ENCODE measurements around the gene HOXD11. TPM values are rescaled to one million over a fixed set of nuclear protein-coding genes. Genes with fewer than 3 reads are reported as not detected.
A peak's percentile ranks its signal among the peaks of the same experiment; 100 is the strongest.

HOXD11 gene
- polyA plus RNA-seq, 1 donor from 2014 or later = not detected

- Histone ChIP-seq H4K20me1 (ENCODE audit: insufficient read depth) (no peaks in the 10 kb centered on the region), H3K36me3 (ENCODE audit: insufficient read depth, low read length) (no peaks in the 10 kb centered on the region), H3K9me2 (ENCODE audit: insufficient read depth, low read length) (no peaks in the 10 kb centered on the region), H3K9ac (ENCODE audit: low read length) (no peak overlapping the region), H3F3A (ENCODE audit: insufficient read depth, low read length, poor library complexity, severe bottlenecking) (no peaks in the 10 kb centered on the region), H3K27ac (ENCODE audit: low read length) (no peak overlapping the region), H3K79me2 (replicated peaks; ENCODE audit: insufficient read depth, low read length) (no peaks in the 10 kb centered on the region), H3K4me3 (ENCODE audit: low read length) (peak overlapping the region; percentile 62), H3K27me3 (ENCODE audit: insufficient read depth, low read depth, low read length) (peaks cover 98% of the 10 kb centered on the region), H3K4me2 (ENCODE audit: low read length) (no peak overlapping the region), H2AFZ (ENCODE audit: low read depth, low read length) (no peak overlapping the region), H3K9me3 (ENCODE audit: low read length) (peaks cover 4% of the 10 kb centered on the region)
- TF ChIP-seq REST (IDR thresholded peaks at IDR 0.05; ENCODE audit: borderline replicate concordance) = no peak
- TF ChIP-seq RAD21 (conservative IDR thresholded peaks at IDR 0.05) = no peak
- TF ChIP-seq MXI1 (conservative IDR thresholded peaks at IDR 0.05; ENCODE audit: poor library complexity, severe bottlenecking) = peak; percentile 73
- peak; percentile 72 for TF ChIP-seq EZH2 (IDR thresholded peaks at IDR 0.05; ENCODE audit: borderline replicate concordance, insufficient read depth, low read length, poor library complexity, severe bottlenecking)
Measured at GRCh38 chr2:176080540-176081375, 26.3 kb upstream of the HOXD11 start.

GRCh38 chr2:176081376-176081836 lies 25.7 kb upstream of the HOXD11 start:
- no peaks in the 10 kb centered on the region for H4K20me1 ChIP-seq (ENCODE audit: insufficient read depth)

More at GRCh38 chr2:176081376-176081836, 25.7 kb upstream of the HOXD11 start:
- Histone ChIP-seq H3K36me3 (ENCODE audit: insufficient read depth, low read length) (no peaks in the 10 kb centered on the region), H3K4me2 (ENCODE audit: low read length) (no peak overlapping the region), H3K9me3 (ENCODE audit: low read length) (peaks cover 4% of the 10 kb centered on the region), H3K9me2 (ENCODE audit: insufficient read depth, low read length) (no peaks in the 10 kb centered on the region), H3F3A (ENCODE audit: insufficient read depth, low read length, poor library complexity, severe bottlenecking) (no peaks in the 10 kb centered on the region), H3K79me2 (replicated peaks; ENCODE audit: insufficient read depth, low read length) (no peaks in the 10 kb centered on the region), H2AFZ (ENCODE audit: low read depth, low read length) (no peak overlapping the region), H3K4me3 (ENCODE audit: low read length) (no peak overlapping the region), H3K9ac (ENCODE audit: low read length) (no peak overlapping the region), H3K27me3 (ENCODE audit: insufficient read depth, low read depth, low read length) (peaks cover 98% of the 10 kb centered on the region), H3K27ac (ENCODE audit: low read length) (no peak overlapping the region)
- TF ChIP-seq CTCF (IDR thresholded peaks at IDR 0.05; ENCODE audit: poor library complexity, severe bottlenecking) (no peak), RAD21 (conservative IDR thresholded peaks at IDR 0.05) (no peak), SMC3 (conservative IDR thresholded peaks at IDR 0.05; ENCODE audit: poor library complexity) (no peak), MXI1 (conservative IDR thresholded peaks at IDR 0.05; ENCODE audit: poor library complexity, severe bottlenecking) (no peak), EZH2 (IDR thresholded peaks at IDR 0.05; ENCODE audit: borderline replicate concordance, insufficient read depth, low read length, poor library complexity, severe bottlenecking) (no peak), TAF1 (IDR thresholded peaks at IDR 0.05; ENCODE audit: low read depth) (no peak), POLR2AphosphoS5 (IDR thresholded peaks at IDR 0.05) (peak; percentile 53), REST (IDR thresholded peaks at IDR 0.05; ENCODE audit: borderline replicate concordance) (no peak)
